ENCODE results near the gene GPR75. TPM values are rescaled to one million over a fixed set of nuclear protein-coding genes. Genes with fewer than 3 reads are reported as not detected.

The GPR75 gene
- total RNA-seq, 1 experiment from 2014 or later: 5.3 TPM

- Mint-ChIP-seq H3K4me3 (no peak overlapping the region), H3K9me3 (no peaks in the 10 kb centered on the region), H3K4me1 (no peaks in the 10 kb centered on the region), H3K27me3 (ENCODE audit: low read depth) (no peaks in the 10 kb centered on the region), H3K27ac (no peak overlapping the region), H3K36me3 (ENCODE audit: insufficient read depth in 1 of 3, low read depth in 3 of 3) (peaks cover 0 to 18% (median 2%) of the 10 kb centered on the region in 3 experiments; a peak in 4 of 7 replicates)
- Histone ChIP-seq H3K18ac (ENCODE audit: insufficient read length, low read depth, low read length) (no peak overlapping the region), H2BK20ac (ENCODE audit: low read depth, low read length, poor library complexity, severe bottlenecking) (no peak overlapping the region), H3K27ac (ENCODE audit: insufficient read length, low read depth, low read length) (no peak overlapping the region), H3K79me2 (ENCODE audit: insufficient read depth, low read length) (no peaks in the 10 kb centered on the region), H3K27me3 (ENCODE audit: insufficient read depth, low read length) (no peaks in the 10 kb centered on the region), H4K91ac (ENCODE audit: insufficient read length, low read depth, low read length) (no peak overlapping the region), H3K23me2 (ENCODE audit: insufficient read length, low read depth, low read length, poor library complexity, severe bottlenecking) (no peaks in the 10 kb centered on the region), H3K14ac (ENCODE audit: insufficient read depth, low read length) (no peak overlapping the region), H3K4me2 (ENCODE audit: insufficient read depth, insufficient read length, low read length) (no peak overlapping the region), H3K9ac (ENCODE audit: extremely low read depth, insufficient read length, low read length) (no peak overlapping the region), H3T11ph (ENCODE audit: low read length) (no peak overlapping the region), H3K79me1 (ENCODE audit: insufficient read depth, low read depth, low read length, poor library complexity, severe bottlenecking) (no peaks in the 10 kb centered on the region), H4K20me1 (ENCODE audit: control insufficient read depth, insufficient read depth, insufficient read length) (no peaks in the 10 kb centered on the region), H4K8ac (replicated peaks; ENCODE audit: insufficient read length, low read depth, low read length) (no peak overlapping the region), H3K4me1 (ENCODE audit: insufficient read depth, low read length) (no peaks in the 10 kb centered on the region), H3K23ac (ENCODE audit: insufficient read length, low read depth, low read length) (no peak overlapping the region), H2AFZ (ENCODE audit: low read length) (no peak overlapping the region), H4K5ac (ENCODE audit: insufficient read length, low read depth, low read length) (no peak overlapping the region), H2AK5ac (ENCODE audit: insufficient read length, low read length) (no peak overlapping the region), H2BK12ac (ENCODE audit: insufficient read length, low read depth, low read length) (no peak overlapping the region), H2BK120ac (ENCODE audit: low read depth, low read length, poor library complexity, severe bottlenecking) (no peak overlapping the region), H3K56ac (ENCODE audit: insufficient read length, low read depth, low read length) (no peak overlapping the region), H3K4ac (ENCODE audit: low read depth, low read length) (no peak overlapping the region), H2BK15ac (ENCODE audit: low read depth, low read length) (no peak overlapping the region), H2BK5ac (ENCODE audit: insufficient read length, low read length) (no peak overlapping the region), H3K9me3 (ENCODE audit: control insufficient read depth, low read depth, low read length) (no peaks in the 10 kb centered on the region)
- no peak for DNase-seq
- TF ChIP-seq CTCF (conservative IDR thresholded peaks at IDR 0.05): no peak
- no CpG with 5 or more reads among the region's 2 CpGs for WGBS (ENCODE audit: extremely low coverage, insufficient read length, low lambda C conversion rate)
These were observed 11.7 kb downstream of the GPR75 start for GRCh38 chr2:53848062-53848461.
